ENCODE data around the gene METTL15.
"Not testable (repeated sequence)": the region's sequence is repeated elsewhere in the genome, so short reads cannot be mapped to it uniquely, and the experiment has no call there.

Gene METTL15

GRCh38 chr11:28303477-28304191, 195.4 kb downstream of the METTL15 start:
- DNase-seq = no peak

GRCh38 chr11:28315440-28315839, 207.3 kb downstream of the METTL15 start:
- DNase-seq = no peak

- no peak for DNase-seq
Observed at GRCh38 chr11:28318871-28319270, 210.7 kb downstream of the METTL15 start.

GRCh38 chr11:28323621-28324020, 215.4 kb downstream of the METTL15 start:
- DNase-seq = no peak

GRCh38 chr11:28332393-28332792, 224.2 kb downstream of the METTL15 start:
- DNase-seq = not testable (repeated sequence)

GRCh38 chr11:28337701-28338100, 229.5 kb downstream of the METTL15 start:
- DNase-seq = no peak

GRCh38 chr11:28338371-28338770, 230.2 kb downstream of the METTL15 start:
- no peak for DNase-seq

GRCh38 chr11:28339488-28339887, 231.3 kb downstream of the METTL15 start:
- DNase-seq = no peak

- no peak for DNase-seq
Observed at GRCh38 chr11:28342716-28343115, 234.5 kb downstream of the METTL15 start.

GRCh38 chr11:28343304-28344233, 235.4 kb downstream of the METTL15 start:
- DNase-seq = no peak

GRCh38 chr11:28346209-28346608, 238.0 kb downstream of the METTL15 start:
- DNase-seq = no peak

- DNase-seq = no peak
Observed at GRCh38 chr11:28346721-28347120, 238.5 kb downstream of the METTL15 start.

GRCh38 chr11:28347371-28347770, 239.2 kb downstream of the METTL15 start:
- DNase-seq = no peak

- no peak for DNase-seq
Observed at GRCh38 chr11:28350216-28350615, 242.0 kb downstream of the METTL15 start.

GRCh38 chr11:28353991-28354390, 245.8 kb downstream of the METTL15 start:
- no peak for DNase-seq

- DNase-seq = no peak
Observed at GRCh38 chr11:28366549-28367346, 258.6 kb downstream of the METTL15 start.

- DNase-seq = not testable (repeated sequence)
Observed at GRCh38 chr11:28378095-28378494, 269.9 kb downstream of the METTL15 start.

Measured in CD4-positive, alpha-beta T cell treated with Interleukin-4 for 1 hour (primary cell).